ENCODE data around the gene METTL8.

- TF ChIP-seq POLR2A (IDR thresholded peaks at IDR 0.05): no peak
- TF ChIP-seq, protein P1, sequence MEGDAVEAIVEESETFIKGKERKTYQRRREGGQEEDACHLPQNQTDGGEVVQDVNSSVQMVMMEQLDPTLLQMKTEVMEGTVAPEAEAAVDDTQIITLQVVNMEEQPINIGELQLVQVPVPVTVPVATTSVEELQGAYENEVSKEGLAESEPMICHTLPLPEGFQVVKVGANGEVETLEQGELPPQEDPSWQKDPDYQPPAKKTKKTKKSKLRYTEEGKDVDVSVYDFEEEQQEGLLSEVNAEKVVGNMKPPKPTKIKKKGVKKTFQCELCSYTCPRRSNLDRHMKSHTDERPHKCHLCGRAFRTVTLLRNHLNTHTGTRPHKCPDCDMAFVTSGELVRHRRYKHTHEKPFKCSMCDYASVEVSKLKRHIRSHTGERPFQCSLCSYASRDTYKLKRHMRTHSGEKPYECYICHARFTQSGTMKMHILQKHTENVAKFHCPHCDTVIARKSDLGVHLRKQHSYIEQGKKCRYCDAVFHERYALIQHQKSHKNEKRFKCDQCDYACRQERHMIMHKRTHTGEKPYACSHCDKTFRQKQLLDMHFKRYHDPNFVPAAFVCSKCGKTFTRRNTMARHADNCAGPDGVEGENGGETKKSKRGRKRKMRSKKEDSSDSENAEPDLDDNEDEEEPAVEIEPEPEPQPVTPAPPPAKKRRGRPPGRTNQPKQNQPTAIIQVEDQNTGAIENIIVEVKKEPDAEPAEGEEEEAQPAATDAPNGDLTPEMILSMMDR (IDR thresholded peaks at IDR 0.05): no peak
Observed at GRCh38 chr2:171318463-171318934, 115.3 kb downstream of the METTL8 start.
